GM11168 (cell line): ENCODE results near the gene TRMO.

ENCODE experiments used
- in situ Hi-C: fragments of 300-500 bp; cut with MboI; formaldehyde crosslinking; loops from one replicate; pipeline ENCODE4 v1.12.0; 2022; ENCODE audit warnings: low sequenced_read_pairs; ENCODE audit not compliant: unreplicated experiment

The TRMO gene

DNA sequence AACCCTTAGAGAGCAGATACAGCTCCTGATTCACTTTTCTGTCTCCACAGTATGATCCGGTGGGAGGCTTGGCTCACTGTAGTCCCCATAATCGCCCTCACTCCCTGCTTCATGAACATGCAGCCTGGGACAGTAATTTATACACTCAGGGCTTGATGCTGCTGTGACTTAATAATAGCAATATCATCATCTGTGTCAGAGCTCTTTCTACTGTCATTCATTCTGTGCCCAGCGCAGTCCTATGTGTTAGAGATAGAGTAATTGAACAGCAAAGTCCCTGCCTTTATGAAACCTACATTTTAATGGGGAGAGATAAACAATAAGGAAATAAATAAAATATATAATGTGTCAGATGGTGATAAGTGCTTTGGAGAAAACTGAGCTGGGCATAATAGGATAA lies 18.4 kb upstream of the TRMO start:
- in situ Hi-C loops, result no loop called here

DNA sequence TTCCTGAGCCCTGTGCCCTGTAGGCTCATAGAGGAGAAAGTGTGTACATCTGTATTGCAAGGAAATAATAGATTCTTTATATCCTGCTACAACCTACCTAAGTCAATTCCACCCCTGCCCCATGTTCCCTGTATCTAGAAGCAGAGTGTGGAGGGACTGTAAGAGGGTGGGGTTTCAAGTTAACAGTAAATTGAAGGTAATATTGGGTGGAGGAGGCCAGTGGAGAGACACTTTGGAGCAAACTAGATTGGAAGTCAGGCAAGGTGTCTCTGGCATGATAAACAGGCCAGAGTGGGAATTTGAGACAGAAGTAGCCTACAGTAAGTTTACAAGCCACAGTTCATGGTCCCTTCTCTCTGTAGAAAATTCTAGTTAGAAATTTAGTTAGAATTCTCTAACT lies 17.9 kb upstream of the TRMO start:
- in situ Hi-C loops, result no loop called here

DNA sequence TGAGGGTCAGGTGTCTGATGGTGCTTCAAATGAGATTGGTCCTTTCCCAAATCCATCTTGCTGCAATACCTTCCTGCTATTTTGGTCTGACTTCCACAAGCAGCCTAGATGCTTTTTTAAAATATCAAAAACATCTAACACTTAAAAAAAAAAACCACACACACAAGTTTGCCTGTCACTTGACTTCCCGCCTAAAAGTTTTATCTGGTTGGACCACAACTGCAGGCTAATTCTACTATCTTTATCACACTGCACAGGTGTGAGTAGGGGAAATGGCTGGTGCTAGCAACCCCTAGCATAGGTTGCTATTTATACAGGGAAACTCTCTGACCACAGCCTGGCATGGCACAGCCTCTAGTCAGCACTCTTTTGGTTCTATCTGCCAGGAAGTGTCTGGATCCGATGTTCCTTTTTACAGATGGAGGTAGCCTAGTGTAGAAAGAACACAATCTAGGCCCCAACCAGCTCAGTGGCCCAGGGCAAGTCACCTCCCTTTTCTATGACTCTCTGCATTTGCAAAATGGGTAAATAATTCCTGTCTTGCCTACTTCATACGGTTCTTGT lies 15.9 kb upstream of the TRMO start, which contains the start of gene HEMGN:
HEMGN (minus strand) TSS at position 92 of the 564 bp plus-strand sequence; CDS start at position 56, 36 bp downstream.
- in situ Hi-C loops, result no loop called here

- in situ Hi-C loops, result no loop called here
These were observed 14.7 kb upstream of the TRMO start for GRCh38 chr9:97936998-97937397.

DNA sequence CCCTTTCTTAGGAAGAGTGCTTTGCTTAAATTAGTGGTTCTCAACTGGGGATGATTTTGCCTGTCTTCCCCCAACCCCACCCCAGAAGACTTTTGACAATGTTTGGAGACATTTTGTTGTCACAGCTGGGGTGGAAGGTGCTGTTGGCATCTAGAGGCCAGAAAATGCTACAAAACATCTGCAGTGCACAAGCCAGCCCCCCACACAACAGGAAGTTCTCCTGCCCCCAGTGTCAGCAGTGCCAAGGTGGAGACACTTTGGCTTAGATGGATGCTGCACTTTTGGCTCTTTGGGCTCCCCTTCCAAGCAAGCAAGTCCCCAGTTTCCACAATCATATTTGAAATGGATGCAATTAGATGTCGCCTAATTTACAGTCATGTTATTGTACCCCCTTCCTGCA lies 13.0 kb upstream of the TRMO start:
- in situ Hi-C loops, result no loop called here

DNA sequence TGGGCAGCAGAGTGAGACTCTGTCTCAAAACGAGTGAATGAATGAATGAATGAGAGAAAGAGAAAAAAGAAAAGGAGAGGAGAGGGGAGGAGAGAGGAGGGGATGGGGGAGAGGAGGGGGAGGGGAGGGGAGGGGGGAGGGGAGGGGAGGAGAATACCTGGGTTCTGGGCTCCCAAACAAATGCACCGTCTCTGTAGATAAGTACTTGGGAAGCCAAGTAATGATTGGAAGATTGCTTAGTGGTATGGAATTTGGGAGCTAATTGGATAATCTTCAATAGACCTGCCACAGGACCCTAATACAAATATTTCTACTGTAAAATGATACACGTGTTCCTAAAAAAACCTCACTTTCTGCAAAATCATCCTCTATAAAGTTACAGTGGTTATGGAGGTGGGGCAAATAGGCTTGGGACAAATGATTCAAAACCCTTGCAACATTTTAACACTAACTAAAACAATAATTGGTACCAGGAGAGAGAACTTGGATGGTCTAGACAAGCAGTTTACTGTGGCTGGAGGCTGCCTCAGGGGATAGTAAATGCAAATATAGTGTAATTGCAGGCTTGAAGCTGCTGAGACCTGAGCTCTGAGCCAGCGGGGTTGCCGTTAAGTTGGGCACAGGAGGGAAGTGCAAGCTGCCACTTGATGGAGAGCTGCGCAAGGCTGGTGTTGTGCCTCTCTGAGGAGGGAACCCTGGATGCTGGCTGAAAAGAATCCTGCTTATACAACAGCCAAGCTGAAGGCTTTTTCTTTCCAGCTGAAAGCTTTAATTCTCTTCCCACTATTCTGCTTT lies 12.2 kb upstream of the TRMO start:
- in situ Hi-C loops, result no loop called here

- in situ Hi-C loops, result no loop called here
These were observed 11.1 kb upstream of the TRMO start for GRCh38 chr9:97933297-97933998.

GRCh38 chr9:97930972-97931371 lies 8.7 kb upstream of the TRMO start:
- in situ Hi-C loops, result no loop called here

DNA sequence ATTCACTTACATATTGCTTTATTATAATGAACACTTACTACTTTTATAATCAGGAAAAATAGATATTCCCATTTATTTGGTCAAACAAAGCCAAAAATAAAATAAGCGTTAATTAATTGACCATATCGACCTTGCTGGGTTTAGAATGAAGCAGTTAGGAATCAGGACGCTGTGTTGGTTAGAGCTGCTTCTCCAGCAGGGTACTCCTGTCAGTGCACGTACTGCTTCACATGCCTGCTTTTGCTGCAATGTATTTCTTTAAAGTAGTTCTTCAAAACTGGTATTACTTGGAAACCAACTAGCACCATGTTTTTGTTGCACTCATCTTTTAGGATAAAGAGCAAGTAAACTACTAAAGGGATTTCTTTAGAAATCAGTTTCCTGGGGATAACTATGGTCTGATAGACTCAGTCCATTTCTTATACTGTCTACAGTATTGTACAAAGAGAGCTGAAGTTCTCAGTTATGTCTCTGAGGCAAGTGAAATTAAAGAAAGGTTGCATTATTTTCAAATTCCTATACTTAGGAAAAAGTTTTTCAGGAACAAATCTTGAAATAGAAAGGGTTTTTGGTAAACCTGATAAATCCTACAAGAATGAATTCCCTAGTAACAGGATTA lies 6.8 kb upstream of the TRMO start:
- in situ Hi-C loops, result no loop called here

DNA sequence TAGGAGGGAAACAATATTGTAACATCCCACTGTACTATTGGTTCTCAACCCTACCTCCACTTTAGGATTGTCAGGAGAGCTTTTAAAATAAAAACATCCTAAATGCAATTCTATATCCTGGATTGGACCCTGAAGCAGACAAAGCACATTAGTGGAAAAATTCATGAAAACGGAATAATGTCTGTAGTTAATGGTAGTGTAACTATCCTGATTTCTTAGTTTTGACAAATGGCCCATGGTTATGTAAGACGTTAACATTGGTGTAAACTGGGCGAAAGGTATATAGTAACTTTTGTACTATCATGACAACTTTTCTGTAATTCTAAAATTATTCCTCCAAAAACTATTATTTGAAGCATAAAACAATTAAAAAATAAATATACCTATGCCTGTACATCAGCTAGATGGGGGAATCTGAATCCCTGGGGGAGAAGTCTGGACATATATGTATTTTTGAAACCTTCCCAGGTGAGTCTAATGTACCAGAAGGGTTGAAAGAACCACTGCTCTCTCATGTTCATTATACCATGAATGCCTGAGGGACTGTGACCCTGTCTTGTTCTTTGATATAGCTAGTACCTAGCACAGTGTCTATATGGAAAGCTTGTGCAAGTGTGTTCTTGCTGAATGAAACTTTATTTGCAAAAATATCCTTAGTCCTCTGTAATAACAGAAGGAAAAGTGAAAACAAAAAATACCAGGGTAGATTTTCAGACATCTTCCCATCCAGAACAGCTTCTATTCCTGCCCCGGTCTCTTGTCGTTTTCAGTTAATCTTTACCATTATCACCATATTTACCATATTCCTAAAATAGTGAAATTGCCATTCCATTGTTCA lies 3.4 kb upstream of the TRMO start:
- in situ Hi-C loops, result no loop called here

DNA sequence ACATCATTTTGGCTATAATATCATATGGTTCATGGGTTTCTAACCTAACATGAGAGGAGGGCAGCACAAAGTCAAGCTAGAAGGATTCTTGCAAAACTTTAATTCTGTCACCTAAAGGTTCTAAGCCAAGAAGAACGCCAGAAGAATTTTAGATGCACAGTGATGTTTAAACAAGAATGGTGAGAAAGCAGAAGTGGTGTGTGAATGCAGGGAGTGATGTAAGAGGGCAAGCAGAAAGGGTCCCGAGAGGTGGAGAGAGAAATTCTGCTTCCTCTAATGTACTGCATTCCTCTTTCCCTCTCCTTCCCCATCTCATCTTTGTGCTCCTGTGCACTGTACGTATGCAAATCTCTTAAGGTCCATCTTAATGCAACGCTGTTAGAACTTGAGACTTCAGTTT lies 2.1 kb upstream of the TRMO start:
- in situ Hi-C loops, result no loop called here

DNA sequence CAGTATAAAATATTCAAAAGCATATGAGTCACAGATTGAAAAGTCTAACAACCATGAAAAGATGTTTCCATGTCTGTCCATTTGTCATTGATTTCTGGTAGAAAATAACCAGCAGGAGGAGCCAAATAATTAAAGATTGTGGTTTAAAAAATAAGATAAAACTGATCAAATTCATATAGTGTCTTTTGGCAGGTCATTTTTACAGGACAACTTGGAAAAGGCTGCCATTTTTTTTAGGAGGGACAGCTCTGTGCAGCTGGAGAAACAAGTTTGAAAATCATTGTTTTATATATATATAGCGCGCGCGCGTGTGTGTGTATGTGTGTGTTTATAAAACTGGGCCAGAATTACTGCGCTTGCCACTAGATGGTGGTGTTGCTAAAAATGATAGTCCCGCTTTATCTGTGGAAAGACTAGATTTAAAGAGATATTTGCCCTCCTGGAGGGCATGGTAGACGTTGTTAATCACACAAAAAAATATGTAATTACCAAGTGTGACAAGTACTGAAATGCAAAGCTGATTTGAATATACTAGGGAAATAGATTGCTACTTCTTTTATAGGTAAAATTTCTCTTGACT lies 1.3 kb upstream of the TRMO start:
- in situ Hi-C loops, result no loop called here

DNA sequence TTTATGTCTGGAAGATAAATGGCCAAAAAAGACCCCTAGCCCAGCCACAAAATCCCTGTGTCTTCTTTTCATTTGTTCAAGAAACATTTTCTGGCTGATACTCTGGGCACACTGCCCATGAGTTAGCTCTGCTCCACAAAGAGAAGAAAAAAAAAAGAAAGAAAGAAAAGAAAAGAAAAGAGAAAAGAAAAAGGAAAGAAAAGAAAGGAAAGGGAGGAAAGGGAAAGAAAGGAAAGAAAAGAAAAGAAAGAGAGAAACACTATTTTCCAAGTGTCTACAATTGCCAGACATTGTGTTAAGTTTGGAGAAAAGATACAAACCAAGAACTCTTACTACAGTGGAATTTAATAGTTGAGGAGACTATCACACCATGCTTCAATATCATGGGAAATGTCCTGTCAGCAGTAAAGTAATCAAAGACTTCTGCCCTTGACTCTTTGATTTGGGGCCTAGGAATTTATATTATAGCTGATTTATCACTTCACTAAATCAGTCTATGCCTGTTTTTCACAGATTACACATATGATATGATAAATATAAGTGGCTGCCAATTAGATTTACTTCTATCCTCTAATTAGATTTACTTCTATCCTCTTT lies 3.0 kb downstream of the TRMO start:
- in situ Hi-C loops, result no loop called here

DNA sequence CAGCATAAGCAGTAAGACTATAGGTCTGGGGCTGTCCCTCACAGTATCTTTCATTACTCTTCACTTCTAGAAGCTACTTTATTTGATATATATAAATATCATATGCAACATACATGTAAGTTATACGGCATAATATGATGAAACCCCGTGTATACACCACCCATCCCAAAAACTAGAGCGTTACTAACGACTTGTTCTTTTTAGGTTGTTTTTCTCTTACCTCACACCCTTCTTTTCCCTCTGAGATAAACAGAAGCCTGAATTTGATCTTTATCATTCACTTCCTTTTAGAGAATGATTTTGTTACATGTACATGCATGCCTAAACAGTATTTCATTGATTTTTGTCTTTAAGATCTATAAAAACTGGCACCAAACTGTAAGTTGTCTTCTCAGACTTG lies 3.7 kb downstream of the TRMO start:
- in situ Hi-C loops, result no loop called here

DNA sequence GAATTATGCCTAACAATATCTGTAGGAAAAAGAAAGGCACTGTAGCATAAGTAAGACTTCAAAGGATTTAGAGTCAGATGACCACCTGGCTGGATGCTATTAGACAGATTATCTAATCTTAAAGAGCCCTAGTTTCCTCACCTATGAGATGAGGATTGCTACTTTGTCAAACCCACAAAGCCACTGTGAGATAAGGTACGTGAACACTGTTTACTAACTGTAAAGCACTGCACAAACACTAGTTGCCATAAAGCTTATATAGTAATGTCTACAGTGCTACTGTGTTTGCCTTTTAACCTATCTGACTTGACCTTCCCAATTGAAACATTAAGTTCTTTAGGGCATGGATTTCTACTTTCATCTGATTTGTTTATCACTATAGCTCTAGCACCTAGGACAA lies 10.3 kb downstream of the TRMO start:
- in situ Hi-C loops, result no loop called here

DNA sequence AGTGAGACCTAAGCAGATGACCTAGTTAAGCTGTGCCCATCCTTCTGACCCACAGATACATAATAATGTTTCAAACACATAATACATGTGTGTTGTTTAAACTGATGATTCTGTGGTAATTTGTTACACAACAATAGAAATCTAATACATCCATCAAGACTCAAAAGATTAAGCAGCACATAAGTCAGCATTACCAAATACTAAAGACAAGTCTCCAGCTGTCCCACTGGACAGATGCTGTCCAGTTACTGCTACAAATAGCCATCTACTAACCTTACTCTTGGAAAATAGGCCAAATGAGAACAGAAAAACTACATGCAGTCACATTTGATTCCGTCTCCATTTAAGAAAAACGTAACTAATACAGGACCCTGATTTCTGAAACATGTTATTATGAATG lies 10.8 kb downstream of the TRMO start:
- in situ Hi-C loops, result no loop called here

GRCh38 chr9:97910357-97910756 lies 11.9 kb downstream of the TRMO start:
- in situ Hi-C loops, result no loop called here

DNA sequence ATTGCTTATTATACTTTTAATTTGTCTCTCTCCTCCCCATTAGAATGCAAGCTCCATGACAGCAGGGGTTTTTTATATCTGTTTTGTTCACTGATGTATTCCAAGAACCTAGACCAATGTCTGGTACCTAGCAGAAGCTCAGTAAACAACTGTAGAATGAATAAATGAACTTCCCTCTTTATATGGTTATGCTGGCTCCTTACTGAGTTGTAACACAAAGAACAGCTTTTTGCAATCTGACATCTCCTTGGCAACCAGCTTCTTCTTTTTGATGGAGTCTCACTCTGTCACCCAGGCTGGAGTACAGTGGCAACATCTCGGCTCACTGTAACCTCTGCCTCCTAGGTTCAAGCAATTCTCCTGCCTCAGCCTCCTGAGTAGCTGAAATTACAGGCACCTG lies 13.6 kb downstream of the TRMO start:
- in situ Hi-C loops, result no loop called here

DNA sequence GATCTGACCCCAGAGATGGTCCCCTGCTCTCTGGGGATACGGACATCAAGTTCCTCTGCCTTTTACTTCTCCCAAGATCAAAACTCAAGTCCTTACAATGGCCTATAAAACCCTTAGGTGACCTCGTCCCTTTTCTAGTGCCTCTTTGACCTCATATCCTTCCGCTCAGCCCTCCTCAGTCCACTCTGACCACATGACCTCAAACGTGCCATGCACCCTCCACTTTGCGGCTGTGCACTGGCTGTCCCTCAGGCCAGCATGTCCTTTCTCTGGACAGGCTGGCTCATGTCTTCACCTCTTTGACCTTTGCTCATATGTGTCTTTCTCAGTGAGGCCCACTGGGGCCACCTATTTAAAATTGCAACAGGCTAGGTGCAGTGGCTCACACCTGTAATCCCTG lies 14.7 kb downstream of the TRMO start:
- in situ Hi-C loops, result no loop called here
